Muscle of leg (tissue), 11 donors: ENCODE results near the gene LHFPL3. TPM values are rescaled to one million over a fixed set of nuclear protein-coding genes. Genes with fewer than 3 reads are reported as not detected.

Experiments used
- DNase-seq: peaks from one replicate; pipeline ENCODE4 v3.0.0; 2013
- H3K27ac ChIP-seq: one replicate; pipeline ENCODE4 v1.5.1; 2013; ENCODE audit warnings: mild to moderate bottlenecking, low read length, control low read depth
- H3K27me3 ChIP-seq: one replicate; pipeline ENCODE4 v1.6.1; 2013; ENCODE audit warnings: low read length; ENCODE audit not compliant: control insufficient read depth, insufficient read depth
- H3K36me3 ChIP-seq: one replicate; pipeline ENCODE4 v1.6.1; 2013; ENCODE audit warnings: low read length; ENCODE audit not compliant: control insufficient read depth, insufficient read depth
- H3K4me1 ChIP-seq: one replicate; pipeline ENCODE4 v1.6.1; 2013; ENCODE audit warnings: low read length; ENCODE audit not compliant: control insufficient read depth, insufficient read depth
- H3K4me3 ChIP-seq: one replicate; pipeline ENCODE4 v1.5.1; 2013; ENCODE audit warnings: low read length, control low read depth
- H3K9me3 ChIP-seq: replicated peaks from 2 replicates; pipeline ENCODE4 v1.6.1; 2013; ENCODE audit warnings: low read depth, low read length; ENCODE audit not compliant: control insufficient read depth
- WGBS: methylation state at CpG from one replicate; pipeline ENCODE4 v1.1.5; 2013; ENCODE audit warnings: missing lambda C conversion rate; ENCODE audit not compliant: insufficient coverage; 5-methylcytosine and 5-hydroxymethylcytosine counted together
- polyA plus RNA-seq, 8 donors: library from polyadenylated mRNA; unstranded; fragments of 120-200 nt; gene quantifications; one replicate each; pipeline versions ENCODE4 v1.2.1 to v1.2.3, GENCODE V29; 2013; ENCODE audit warnings: inconsistent platforms in 1 of 8, low replicate concordance in 1 of 8; ENCODE audit not compliant: insufficient read length in 8 of 8, insufficient read depth in 1 of 8
- total RNA-seq: library from RNA; stranded (reverse); fragments of 120-200 nt; gene quantifications from one replicate; pipeline ENCODE4 v1.2.4, GENCODE V29; 2013

The LHFPL3 gene
- total and polyA plus RNA-seq, 9 donors, result 0.06 to 0.47 (median 0.17) TPM; not detected in 6

GRCh38 chr7:104627516-104627915 lies 299.1 kb downstream of the LHFPL3 start:
- Histone ChIP-seq H3K27ac (no peak overlapping the region), H3K36me3 (no peaks in the 10 kb centered on the region), H3K4me1 (no peaks in the 10 kb centered on the region), H3K9me3 (no peaks in the 10 kb centered on the region), H3K4me3 (no peak overlapping the region), H3K27me3 (no peaks in the 10 kb centered on the region)
- no CpG with 5 or more reads among the region's 2 CpGs for WGBS
- DNase-seq, result peak; percentile 50

DNA sequence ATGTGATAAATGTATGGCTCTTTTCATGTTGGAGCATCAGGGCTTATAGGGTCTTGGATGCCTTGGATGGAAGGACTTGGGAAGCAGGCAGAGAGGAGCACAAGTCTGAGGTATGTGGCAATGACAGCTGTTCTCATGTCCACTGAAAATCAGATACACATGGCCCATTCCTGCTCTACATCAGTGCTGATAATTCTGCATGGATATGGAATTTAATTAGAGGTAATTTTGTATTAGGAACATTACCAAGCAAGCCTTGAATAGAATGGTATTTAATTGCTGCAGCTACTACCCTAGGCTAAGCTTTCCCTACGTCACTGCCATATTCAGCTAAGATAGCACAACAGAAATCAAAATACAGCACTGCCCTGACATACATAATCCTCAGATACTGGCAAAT lies 299.6 kb downstream of the LHFPL3 start:
- Histone ChIP-seq H3K36me3 (no peaks in the 10 kb centered on the region), H3K9me3 (no peaks in the 10 kb centered on the region), H3K4me3 (no peak overlapping the region), H3K27me3 (no peaks in the 10 kb centered on the region), H3K27ac (no peak overlapping the region), H3K4me1 (no peaks in the 10 kb centered on the region)
- DNase-seq, result no peak
- no CpG with 5 or more reads among the region's 1 CpG for WGBS

DNA sequence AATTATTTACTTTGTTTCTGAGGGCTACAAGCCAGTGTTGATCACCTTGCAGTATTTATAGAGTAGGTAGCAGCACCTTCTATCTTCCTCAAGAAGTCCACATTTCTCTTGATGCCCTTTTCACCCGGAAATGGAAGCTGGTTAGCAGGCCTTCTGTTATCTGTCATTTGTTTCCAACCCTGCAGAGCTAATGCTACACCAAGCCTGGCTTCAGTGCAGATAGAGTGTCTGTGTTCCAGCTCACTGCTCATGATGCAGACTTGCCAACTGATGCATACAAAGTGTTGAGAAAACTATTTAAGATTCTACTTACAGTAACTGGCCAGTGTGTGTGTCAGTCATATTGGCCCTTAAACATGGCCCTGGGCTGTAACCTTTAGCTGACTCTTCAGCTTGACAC lies 301.0 kb downstream of the LHFPL3 start:
- H3K27me3 ChIP-seq, result no peaks in the 10 kb centered on the region
- no peak for DNase-seq
- H3K4me3 ChIP-seq, result no peak overlapping the region
- WGBS, result 50% methylated on average over 1 of the region's 1 CpG
- no peaks in the 10 kb centered on the region for H3K9me3 ChIP-seq
- no peak overlapping the region for H3K27ac ChIP-seq
- H3K36me3 ChIP-seq, result no peaks in the 10 kb centered on the region
- H3K4me1 ChIP-seq, result no peaks in the 10 kb centered on the region

DNA sequence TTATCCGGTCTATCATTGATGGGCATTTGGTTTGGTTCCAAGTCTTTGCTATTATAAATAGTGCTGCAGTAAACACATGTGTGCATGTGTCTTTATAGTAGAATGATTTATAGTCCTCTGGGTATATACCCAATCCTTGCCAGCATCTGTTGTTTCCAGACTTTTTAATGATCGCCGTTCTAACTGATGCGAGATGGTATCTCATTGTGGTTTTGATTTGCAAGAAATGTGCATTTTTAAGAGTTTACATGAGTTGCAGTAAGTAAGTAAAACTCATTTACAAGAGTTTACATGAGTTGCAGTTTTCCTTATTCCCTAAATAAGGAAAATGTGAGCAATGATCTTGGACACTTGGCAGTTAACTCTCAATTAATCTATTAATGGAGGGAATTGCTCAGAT lies 312.1 kb downstream of the LHFPL3 start:
- H3K9me3 ChIP-seq, result no peaks in the 10 kb centered on the region
- no peak for DNase-seq
- no peaks in the 10 kb centered on the region for H3K4me1 ChIP-seq
- WGBS, result no CpG with 5 or more reads among the region's 4 CpGs
- no peak overlapping the region for H3K27ac ChIP-seq
- H3K4me3 ChIP-seq, result no peak overlapping the region
- no peaks in the 10 kb centered on the region for H3K27me3 ChIP-seq
- H3K36me3 ChIP-seq, result no peaks in the 10 kb centered on the region

DNA sequence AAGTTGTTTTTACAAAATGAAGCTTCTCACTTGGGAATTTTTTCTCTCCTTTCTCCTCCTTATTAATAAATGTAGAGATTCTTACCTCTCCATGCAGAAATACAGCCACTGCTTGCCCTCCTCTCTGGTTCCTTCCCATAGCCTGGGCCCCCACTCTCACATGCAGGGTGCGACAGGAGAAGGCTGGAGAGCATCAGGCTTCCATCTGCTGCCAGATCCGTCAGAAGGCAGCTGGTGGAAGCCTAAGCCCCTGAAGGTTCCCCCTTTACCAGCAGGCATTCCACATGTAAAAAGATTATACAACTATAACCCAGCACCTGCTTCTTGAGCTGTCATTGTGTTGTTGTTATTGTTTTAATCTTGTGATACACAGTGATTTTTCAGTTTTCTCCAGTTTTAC lies 314.2 kb downstream of the LHFPL3 start:
- no peak overlapping the region for H3K4me3 ChIP-seq
- no peak overlapping the region for H3K27ac ChIP-seq
- H3K27me3 ChIP-seq, result no peaks in the 10 kb centered on the region
- no peak for DNase-seq
- no CpG with 5 or more reads among the region's 2 CpGs for WGBS
- H3K9me3 ChIP-seq, result no peaks in the 10 kb centered on the region
- H3K4me1 ChIP-seq, result no peaks in the 10 kb centered on the region
- H3K36me3 ChIP-seq, result no peaks in the 10 kb centered on the region

DNA sequence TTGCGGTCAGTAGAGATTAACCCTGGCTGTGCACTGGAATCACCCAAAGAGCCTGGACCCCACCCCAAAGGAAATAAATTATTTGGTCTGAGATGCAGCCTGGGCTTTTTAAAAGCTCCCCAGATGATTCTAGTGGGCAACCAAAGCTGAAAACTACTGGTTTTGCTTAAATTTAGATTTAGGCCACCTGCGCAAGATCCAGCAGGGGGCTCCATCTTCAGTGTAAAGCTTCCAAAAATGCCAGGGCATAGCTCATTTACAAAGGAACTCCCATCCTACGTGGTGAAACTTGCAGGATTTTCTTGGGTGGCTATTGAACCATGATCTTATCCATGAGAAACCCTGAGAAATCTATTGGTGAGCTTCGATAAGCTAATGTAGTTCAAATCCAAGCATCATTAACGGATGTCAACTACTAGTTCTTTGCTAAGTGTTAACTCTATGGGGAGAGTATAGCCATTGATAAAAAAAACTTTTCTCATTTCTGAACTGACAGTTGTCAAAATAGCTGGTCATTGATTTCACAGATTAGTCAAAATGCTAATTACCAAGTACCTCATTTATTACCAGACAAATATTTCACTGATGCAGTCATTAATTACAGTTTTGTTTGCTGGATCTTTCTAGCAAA lies 315.3 kb downstream of the LHFPL3 start:
- no peaks in the 10 kb centered on the region for H3K36me3 ChIP-seq
- no peaks in the 10 kb centered on the region for H3K9me3 ChIP-seq
- WGBS, result no CpG with 5 or more reads among the region's 5 CpGs
- no peaks in the 10 kb centered on the region for H3K27me3 ChIP-seq
- no peak overlapping the region for H3K4me3 ChIP-seq
- no peaks in the 10 kb centered on the region for H3K4me1 ChIP-seq
- H3K27ac ChIP-seq, result no peak overlapping the region
- no peak for DNase-seq

DNA sequence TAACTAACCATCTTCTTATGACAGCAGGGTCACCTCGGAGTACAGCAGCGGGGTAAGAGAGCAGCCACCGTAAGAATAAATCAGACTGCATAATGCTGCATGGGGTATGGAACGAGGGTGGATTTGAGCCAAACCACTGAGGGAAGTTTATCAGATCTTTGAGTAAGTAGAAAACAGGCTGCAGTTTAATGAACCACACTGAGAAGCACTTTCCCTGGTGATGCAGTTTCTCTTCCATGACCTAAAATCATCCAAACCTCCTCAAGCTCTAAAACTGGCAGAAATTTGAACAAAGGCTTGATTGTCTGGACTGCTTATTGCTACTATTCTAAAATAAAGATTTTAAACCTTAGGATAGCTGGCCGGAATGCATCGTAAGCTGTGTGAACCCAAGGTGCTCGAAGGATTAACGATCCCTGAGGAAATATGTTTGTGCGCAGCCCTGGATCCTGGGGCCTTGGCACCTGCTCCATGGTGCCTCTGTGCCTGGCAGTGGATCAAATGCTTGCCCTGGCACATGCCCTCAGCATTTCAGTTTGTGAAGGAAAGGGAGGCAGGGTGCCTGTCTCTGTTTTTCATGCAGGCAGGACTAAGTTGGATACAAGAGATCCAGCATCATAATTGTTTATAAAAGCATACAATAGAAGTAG lies 322.7 kb downstream of the LHFPL3 start:
- H3K4me1 ChIP-seq, result no peaks in the 10 kb centered on the region
- no peaks in the 10 kb centered on the region for H3K27me3 ChIP-seq
- H3K9me3 ChIP-seq, result no peaks in the 10 kb centered on the region
- DNase-seq, result no peak
- 89% methylated on average over 7 of the region's 9 CpGs for WGBS
- no peak overlapping the region for H3K4me3 ChIP-seq
- no peak overlapping the region for H3K27ac ChIP-seq
- H3K36me3 ChIP-seq, result no peaks in the 10 kb centered on the region

DNA sequence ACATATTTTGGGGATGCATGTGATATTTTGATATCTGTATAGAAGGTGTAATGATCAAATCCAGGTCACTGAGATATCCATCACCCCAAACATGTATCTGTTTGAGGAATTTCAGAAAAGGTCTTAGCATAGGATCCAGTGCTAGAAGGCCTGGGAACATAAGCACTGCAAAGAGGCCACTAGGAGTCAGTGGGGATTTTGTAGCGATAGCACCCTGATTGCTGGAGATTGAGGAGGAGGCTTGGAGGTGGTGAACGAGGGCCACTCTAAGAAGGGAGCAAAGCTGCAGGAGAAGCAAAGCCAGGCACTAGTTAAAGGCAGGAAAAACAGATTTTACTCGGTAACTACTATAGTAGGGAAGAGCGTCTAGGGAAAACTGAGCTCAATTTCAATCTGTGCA lies 324.0 kb downstream of the LHFPL3 start:
- H3K9me3 ChIP-seq, result no peaks in the 10 kb centered on the region
- WGBS, result 53% methylated on average over 4 of the region's 4 CpGs

DNA sequence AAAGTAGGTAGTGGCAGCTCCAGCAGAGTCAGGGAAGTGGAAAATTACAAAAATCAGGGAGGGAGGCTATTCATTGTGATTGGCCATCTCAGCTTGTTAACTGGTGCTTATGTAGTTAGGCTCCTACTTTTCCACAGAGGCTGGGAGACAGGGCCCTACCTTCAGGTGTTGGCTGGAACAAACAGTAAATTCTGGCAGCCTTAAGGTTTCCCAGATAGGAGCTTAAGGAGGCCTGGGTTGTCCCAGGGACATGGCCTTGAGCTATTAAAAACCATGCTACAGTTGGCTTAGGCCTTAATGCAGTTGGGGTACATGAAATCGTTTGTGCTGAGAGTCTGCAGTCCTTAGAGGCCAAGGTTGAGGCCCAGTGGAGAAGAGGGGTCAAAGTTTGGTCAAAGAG lies 324.5 kb downstream of the LHFPL3 start:
- Histone ChIP-seq H3K27me3 (no peaks in the 10 kb centered on the region), H3K27ac (no peak overlapping the region), H3K9me3 (no peaks in the 10 kb centered on the region), H3K4me3 (no peak overlapping the region), H3K4me1 (no peaks in the 10 kb centered on the region), H3K36me3 (no peaks in the 10 kb centered on the region)
- 46% methylated on average over 1 of the region's 1 CpG for WGBS
- DNase-seq, result no peak

More for the DNA sequence above, 324.0 kb downstream of the LHFPL3 start:
- Histone ChIP-seq H3K27me3 (no peaks in the 10 kb centered on the region), H3K36me3 (no peaks in the 10 kb centered on the region), H3K27ac (no peak overlapping the region), H3K4me1 (no peaks in the 10 kb centered on the region), H3K4me3 (no peak overlapping the region)
- DNase-seq, result no peak

DNA sequence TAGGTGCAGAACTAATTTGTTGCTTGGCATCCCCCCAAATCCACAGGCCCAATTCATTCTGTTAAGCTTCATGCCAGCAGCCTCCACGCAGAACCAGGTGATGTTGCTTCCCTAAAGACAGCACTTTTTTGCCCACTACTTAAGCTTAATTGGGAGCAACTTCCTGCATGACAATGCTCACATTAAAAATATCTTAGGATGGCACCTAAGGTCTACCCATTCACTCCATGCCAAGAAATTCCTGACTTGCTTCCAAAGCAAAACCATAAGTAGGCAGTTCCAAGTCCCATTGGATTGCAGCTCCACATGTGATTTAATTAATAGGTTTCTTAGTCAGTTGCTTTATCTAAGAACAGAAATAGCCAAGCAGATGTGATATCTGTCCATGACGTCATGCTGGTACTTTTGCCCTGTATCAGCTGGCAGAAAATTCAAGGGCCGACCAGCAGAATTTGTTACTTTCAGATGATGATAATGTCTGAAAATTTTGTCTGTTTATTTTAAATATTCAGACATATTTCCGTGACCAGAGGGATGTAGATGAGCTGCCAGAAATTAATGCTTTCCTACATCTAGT lies 325.5 kb downstream of the LHFPL3 start:
- DNase-seq, result no peak
- no peaks in the 10 kb centered on the region for H3K4me1 ChIP-seq
- no peak overlapping the region for H3K27ac ChIP-seq
- no peaks in the 10 kb centered on the region for H3K27me3 ChIP-seq
- H3K36me3 ChIP-seq, result no peaks in the 10 kb centered on the region
- H3K4me3 ChIP-seq, result no peak overlapping the region
- WGBS, result 71% methylated on average over 2 of the region's 4 CpGs
- H3K9me3 ChIP-seq, result no peaks in the 10 kb centered on the region
